GM19438 (cell line): ENCODE data around the gene SELENBP1.
A peak's percentile ranks its signal among the peaks of the same experiment; 100 is the strongest.
"Not testable (repeated sequence)": the region's sequence is repeated elsewhere in the genome, so short reads cannot be mapped to it uniquely, and the experiment has no call there.

Experiments used
- ATAC-seq: cut with Tn5 transposase; IDR thresholded peaks from one replicate; pipeline ENCODE4 v1.9.1; 2021; ENCODE audit warnings: low read depth; ENCODE audit not compliant: unreplicated experiment

The SELENBP1 gene

DNA sequence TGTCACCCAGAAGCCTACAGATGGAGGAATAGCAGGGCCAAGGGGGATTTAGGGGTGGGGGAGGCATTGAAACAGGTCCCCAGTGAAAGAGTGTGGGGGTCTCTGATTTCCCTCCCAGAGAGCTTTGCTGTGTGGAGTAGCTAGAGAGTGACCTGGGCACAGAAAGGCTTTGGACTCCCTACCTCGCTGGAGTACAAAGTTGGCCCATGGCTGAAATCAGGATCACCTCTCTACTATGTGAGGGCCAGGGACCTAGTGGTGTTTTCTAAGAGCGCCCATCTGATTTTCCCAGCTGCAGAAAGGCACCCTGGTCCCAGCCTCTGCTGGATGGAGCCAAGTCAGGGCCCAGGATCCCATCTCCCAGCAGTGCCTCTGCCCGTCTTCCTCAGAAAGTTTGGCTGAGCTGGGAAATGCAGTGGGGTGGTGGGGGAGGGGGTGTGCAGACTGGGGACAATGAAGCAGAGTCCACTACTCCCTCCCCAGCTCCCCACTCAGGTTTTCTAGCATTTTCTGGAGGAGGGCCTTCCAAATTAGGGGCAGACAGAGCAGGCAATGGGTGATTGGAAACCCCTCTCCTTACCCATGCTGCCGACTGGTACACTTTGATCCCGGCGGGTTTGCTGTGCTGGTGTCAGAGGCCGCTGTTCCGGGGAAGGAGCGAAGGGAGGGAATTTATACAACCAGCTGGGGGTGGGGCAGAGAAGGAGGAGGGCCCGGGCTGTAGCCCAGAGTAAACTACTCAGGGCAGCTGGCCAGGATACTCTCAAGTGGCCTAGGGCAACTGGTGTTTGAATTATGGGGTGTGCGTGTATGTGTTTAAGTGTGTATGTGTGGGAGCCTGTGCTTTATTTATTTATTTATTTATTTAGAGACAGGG lies at the start of gene SELENBP1:
SELENBP1 (minus strand) TSS at position 648 of the 877 bp plus-strand sequence; CDS start at position 584, 64 bp downstream.
- ATAC-seq, result no peak

DNA sequence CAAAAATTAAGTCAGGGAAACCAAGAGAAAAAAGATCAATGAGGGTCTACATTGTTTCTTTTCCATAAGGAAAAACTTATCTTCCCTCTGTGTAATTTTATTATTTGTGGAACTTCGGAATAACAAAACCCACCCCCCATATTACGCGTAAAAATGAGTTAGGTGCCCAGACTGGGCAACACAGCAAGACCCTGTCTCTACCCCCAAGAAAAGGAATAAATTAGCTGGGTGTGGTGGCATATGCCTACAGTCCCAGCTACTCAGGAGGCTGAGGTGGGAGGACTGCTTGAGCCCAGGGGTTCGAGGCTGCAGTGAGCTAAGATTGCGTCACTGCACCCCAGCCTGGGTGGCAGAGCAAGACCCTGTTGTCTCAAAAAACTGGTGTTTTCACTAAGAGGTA lies 47.3 kb upstream of the SELENBP1 start:
- no peak for ATAC-seq

DNA sequence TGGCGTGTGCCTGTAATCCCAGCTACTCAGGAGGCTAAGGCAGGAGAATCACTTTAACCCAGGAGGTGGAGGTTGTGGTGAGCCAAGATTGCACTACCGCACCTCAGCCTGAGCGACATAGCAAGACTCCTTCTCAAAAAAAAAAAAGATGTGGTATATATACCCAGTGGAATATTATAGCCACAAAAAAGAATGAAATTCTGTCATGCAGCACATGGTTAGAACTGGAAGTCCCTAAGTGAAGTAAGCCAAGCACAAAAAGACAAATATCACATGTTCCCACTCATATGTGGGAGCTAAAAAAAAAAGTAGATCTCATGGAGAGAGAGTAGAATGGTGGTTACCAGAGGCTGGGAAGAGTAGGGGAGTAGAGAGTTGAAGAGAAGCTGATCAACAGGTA lies 45.6 kb upstream of the SELENBP1 start:
- no peak for ATAC-seq

DNA sequence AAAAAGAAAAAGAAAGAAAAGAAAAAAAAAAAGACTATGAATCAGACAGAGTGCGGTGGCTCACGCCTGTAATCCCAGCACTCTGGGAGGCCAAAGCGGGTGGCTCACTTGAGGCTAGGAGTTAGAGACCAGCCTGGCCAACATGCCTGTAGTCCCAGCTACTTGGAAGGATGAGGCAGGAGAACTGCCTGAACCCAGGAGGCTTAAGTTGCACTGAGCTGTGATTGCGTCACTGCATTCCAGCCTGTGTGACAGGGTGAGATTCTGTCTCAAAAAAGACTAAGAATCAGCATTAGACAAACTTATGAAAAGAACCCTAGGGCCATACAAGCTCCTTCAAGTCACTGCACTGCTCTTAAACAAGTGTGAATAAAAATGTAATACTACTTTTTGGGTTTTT lies 43.7 kb upstream of the SELENBP1 start:
- no peak for ATAC-seq

DNA sequence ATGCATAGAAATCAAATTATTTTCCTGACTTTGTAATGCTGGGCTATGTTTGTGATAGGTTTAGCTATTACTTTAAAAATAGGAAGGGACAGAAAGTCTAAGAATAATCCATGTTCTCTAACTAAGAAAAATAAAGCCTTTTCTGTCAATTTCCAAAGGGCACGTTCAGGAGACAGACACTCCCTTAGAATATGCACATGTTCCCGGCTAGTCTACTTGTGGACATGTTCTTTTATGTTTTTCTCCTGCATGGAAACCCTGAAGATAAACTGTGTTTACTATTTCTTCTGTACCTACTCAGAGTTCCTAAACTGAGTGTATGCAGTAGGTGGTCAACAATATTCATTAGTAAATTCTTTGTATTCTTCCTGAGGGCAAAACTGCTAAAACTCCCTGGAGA lies 39.4 kb upstream of the SELENBP1 start:
- ATAC-seq, result no peak

DNA sequence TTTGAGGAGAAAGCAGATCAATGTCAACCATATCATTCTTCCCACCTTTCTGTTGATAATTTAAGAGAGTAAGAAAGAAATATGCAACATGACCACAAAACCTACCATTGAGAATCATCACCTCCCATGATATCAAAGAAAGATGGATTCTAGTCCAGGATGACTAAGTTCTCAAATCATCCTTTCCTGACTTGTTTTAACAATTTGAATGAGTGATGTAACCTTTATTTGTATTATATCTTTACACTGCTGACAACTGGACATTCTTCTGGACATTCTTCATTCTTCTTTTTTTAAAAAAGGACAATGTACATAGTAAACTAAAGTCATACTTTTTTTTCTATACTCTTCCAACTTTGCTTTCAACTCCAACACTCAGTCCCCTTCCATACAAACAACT lies 36.4 kb upstream of the SELENBP1 start:
- no peak for ATAC-seq

DNA sequence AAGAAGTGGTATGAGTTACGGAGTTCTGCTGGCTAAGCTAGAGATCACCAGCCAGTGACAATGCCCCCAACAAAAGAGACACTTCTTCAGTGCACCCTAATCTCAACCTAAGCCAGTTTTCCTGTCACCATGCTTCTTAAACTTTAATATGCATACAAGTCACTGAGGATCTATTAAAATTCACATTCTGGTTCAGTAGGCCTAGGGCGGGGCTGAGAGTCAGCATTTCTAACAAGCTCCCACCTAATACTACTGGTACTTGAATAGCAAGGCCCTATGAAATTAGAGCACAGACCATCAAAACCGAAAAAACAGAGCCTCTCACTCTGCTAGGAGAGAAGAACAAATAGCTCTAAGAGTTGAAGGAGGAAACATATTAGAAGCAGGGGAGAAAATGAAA lies 34.8 kb upstream of the SELENBP1 start:
- no peak for ATAC-seq

DNA sequence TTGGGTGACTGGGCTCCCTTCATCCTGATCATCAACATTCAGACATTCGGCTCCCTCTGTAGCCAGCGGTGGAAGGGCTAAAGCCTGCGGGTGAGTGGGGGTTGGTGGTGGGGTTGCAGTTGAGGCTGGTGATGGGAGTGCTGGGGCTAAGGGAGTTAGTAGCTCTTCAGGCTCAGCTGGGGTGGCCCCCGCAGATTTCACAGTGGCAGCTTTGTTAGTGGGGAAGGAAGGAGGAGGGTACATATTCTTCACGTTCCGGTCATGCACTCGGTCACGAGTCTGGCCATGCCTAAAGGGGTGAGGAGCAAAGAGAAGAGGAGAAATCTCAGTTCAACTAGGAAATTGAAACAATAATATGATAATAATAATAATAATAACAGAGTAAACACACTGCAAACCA lies 33.7 kb upstream of the SELENBP1 start:
- ATAC-seq, result no peak

DNA sequence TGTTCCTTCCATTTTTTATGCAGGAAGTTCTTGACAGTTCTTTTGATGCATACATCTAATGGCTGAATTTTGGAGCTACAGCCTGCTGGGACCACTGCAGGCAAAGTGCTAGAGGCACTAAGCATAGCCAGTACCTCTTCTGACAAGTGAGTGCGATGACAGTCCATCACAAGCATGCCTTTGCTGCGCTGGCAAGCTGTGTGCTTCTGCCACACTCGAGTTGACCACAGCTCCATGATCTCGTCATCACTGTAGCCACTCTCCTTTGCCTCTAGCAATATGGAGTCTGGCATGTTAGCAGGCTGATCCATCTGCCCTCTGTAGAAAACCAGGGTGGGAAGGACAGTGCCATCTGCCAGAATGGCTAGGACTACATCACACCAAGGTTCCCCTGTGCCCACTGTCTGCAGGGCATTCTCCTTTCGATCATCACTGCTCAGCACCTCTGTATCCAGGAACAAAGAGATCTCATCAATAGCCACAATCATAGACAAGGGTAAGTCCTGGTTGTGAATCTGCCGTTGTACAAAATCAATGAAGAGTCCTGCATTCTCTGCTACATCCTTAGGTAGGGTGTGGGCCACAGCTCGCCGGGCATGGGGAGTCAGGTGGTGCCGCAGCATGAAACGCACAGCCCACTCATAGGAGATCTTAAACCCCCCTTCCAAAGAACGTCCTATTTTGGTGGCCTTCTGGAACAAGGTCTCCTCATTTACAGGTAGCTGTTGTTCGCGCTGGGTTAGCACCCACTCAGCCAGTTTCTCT lies 32.9 kb upstream of the SELENBP1 start:
- no peak for ATAC-seq

DNA sequence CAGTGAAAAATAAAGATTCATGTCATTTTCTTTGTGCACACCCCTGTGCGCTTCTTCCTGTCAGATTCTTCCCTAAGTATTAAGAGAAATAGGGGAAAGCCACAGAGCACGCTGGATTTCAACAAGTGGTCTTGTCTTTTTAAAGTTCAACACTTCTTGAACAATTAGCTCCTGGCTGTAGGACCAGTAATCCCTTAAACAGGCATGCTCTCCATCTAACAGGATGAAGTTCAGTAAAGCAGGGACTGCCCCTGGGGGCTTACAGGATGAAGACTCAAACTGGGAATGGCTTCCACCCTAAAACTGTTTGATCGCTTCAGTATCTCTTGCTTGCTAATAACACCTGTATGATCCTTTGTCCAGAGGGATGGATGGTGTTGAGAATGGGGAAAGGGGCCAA lies 31.1 kb upstream of the SELENBP1 start:
- ATAC-seq, result no peak

DNA sequence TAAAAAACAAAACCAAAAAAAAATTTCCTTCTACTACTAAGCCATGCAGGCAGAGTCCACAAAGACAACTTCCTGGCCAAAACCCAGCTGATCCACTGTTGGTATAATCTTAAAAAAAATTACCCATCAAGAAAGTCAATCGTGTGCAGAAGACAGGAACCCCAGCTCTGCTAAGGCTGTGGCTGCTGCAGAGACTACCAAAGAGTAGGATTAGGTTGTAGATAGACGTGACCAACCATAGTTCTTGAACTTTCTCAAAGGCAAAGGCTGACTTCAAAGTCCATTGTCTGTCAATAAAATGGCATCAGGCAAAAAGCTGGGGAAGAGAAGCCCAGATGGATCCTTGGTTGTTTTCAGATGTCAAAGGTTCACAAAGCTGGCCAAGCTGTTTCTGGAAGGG lies 30.3 kb upstream of the SELENBP1 start:
- no peak for ATAC-seq

DNA sequence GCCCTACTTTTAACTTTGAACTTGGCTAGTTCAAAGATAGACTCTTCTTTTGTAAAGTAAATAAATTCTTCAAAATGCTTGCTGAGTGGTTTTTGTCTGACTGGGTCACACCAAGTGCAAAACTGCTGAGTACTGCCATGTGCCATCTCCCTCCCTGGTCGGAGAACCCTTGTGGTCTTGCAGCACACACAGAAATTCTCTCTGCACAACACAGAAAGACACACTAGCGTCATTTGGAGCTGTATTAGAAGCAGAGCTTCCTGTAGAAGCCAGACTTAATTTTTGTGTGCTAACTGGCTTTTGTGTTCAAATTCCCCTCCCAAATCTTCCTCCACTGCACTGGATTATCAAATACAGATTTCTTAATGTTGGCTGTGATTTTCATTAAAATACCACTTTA lies 29.4 kb upstream of the SELENBP1 start:
- no peak for ATAC-seq

DNA sequence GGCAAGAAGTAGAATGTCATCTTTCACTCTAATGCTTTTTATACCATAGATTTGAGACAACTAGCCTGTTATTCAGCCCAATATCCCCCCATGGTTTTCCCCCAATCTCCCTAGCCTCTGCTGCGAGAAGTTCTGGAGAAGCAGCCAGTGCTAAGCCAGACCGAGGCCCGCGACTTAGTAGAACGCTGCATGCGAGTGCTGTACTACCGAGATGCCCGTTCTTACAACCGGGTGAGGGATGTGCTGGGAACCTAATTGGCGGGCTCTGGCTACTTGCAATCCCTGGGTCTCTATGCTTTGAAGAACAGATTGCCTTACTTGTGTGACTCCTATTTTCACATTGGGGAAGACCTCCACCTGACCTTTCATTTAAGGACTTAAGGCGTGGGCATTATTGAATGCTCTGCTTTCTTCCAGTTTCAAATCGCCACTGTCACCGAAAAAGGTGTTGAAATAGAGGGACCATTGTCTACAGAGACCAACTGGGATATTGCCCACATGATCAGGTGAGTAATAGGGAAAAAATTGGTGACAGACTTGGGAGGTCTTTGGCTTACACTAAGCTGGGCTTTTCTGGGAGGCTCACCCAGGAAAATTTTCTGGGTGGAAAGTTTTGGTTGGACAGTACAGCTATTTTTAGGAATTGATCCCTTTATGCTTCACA lies 28.8 kb upstream of the SELENBP1 start:
- no peak for ATAC-seq

DNA sequence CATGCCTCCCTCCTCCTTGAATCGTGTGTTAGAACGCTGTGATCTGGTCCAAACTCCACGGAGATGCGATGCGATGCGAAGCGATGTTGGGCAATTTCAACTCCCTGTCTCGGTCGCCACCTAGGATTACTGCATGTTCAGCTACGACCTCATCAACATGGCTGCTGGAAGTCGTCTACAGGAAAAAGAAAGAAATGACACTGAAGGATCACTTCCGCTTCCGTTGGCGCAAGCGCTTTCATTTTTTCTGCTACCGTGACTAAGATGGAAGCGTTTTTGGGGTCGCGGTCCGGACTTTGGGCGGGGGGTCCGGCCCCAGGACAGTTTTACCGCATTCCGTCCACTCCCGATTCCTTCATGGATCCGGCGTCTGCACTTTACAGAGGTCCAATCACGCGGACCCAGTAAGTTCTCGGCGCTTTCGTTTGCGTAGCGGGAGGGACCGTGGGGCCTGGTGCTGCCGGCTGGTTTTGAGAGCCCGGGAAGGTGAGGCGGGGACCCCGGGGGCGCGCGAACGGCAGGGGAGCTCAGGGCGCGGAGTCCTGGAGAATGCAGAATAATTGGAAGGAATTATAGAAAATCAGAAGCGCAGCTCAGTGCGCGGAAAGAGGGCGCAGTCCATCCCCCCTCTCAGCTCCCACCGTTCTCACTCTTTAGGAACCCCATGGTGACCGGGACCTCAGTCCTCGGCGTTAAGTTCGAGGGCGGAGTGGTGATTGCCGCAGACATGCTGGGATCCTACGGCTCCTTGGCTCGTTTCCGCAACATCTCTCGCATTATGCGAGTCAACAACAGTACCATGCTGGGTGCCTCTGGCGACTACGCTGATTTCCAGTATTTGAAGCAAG lies 27.0 kb upstream of the SELENBP1 start, which contains the start of gene PSMB4:
PSMB4 (plus strand) TSS at position 250 of the 848 bp plus-strand sequence; CDS start at position 265, 15 bp downstream.
- ATAC-seq, result peak; percentile 81

DNA sequence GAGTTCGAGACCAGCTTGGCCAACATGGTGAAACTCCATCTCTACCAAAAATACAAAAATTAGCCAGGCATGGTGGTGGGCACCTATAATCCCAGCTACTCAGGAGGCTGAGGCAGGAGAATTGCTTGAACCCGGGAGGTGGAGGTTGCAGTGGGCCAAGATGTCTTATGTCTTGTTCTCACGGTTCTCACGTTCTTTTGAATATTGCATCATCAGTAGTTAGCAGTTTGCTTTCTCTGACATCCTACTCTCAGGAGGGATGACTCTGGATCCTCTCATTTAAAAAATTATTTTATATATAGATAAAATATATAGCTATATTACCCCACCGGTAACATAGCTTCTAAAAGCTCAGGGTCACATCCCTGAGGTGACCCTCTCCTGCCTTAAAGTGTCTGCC lies 23.8 kb upstream of the SELENBP1 start:
- not testable (repeated sequence) for ATAC-seq

DNA sequence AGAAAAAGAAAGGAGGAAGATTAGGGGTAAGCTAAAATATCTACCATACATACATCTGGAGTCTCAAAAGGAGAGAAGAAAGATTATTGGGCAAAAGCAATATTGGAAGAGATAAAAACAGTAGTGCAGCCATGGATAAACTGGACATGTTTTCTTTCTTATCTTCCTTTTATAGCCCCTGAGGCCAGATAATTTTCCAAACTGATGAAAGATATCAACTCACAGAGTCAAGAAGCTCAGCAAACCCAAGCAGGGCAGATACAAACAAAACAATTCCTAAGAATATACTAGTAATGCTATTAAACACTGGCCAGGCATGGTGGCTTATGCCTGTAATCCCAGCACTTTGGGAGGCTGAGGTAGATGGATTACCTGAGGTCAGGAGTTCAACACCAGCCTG lies 21.1 kb upstream of the SELENBP1 start:
- no peak for ATAC-seq

DNA sequence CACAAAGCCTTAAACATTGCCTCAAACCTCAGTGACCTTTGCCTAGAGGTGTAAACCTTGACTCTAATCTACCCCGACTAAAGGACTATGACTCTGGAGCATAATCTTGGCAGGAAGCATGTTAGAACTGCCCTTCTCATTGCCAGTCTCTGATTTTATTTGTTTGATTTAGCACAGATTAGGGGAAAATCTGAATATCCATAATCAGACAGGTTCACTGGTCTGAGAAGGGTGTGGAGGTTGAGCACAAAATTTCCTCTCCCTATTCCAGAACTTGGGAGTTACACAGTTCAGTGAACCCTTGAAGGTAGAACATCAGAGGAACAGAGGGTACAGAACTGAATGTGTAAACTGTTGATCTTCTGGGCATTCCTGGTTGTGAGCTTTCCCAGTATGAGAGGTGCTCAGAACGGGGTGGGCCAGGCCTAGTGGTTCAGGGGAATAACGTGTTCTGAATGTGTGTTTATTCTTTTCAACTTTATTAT lies 18.6 kb upstream of the SELENBP1 start:
- no peak for ATAC-seq

DNA sequence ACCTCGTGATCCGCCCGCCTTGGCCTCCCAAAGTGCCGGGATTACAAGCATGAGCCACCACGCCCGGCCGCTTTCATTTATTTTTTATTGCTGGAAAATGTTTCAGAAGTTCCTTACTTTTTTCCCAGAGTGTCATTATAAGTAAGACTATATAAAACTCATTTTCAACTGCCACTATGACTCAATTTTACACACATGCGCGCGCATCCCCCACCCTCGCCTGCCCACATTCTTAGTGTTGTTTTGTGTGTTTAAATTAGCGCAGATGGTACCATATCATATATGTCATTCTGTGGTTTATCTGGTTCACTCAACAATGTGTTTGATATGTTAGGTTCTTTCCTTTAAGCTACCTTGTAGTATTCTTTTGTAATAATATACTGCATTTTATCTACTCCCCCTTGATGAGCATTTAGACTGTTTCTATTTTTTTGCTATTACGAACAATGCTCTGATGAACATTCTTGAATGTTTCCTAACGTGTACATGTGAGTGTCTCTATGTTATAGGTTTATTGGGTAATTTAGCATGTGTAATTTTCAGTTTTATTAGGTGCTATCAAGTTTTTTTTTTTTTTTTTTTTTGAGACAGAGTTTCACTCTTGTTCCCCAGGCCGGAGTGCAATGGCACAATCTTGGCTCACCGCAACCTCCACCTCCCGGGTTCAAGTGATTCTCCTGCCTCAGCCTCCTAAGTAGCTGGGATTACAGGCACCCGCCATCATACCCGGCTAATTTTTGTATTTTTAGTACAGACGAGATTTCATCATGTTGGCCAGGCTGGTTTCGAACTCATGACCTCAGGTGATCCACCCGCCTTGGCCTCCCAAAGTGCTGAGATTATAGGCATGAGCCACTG lies 17.9 kb upstream of the SELENBP1 start:
- ATAC-seq, result not testable (repeated sequence)

DNA sequence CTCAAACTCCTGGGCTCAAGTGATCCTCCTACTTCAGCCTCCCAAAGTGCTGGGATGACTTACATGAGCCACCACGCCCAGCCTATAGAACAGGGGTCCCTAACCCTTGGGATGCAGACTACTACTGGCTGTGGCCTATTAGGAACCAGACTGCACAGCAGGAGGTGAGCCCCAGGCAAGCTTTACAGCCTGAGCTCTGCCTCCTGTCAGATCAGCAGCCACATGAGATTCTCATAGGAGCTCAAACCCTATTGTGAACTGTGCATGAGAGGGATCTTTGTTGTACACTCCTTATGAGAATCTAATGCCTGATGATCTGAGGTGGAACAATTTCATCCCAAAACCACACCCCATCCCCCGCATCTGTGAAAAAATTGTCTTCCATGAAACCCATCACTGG lies 13.5 kb upstream of the SELENBP1 start:
- ATAC-seq, result no peak
